GM10248 (cell line): ENCODE data around the gene LDLR.

Source experiments
- CTCF ChIA-PET: fragments of 300-600 bp; sonication (Branson Sonifier 250); formaldehyde crosslinking; extraction: SDS; loops from one replicate; lab custom pipeline; 2021; ENCODE audit warnings: antibody characterized with exemption; lab: Yijun Ruan, JAX
- POLR2A ChIA-PET: fragments of 350-650 bp; sonication (Branson Sonifier 250); formaldehyde crosslinking; extraction: SDS; loops from one replicate; lab custom pipeline; 2020; ENCODE audit warnings: antibody characterized with exemption; lab: Yijun Ruan, JAX
- DNase-seq: peaks from one replicate; pipeline ENCODE4 v3.0.0; 2012; ENCODE audit errors: extremely low spot score
- CTCF ChIP-seq: IDR thresholded peaks from 2 replicates; pipeline ENCODE4 v1.5.1; 2012; ENCODE audit warnings: mild to moderate bottlenecking, low read depth; ENCODE audit errors: extremely low read depth, missing control alignments, control extremely low read depth

LDLR gene

GRCh38 chr19:11047866-11048265 lies 41.4 kb upstream of the LDLR start:
- POLR2A ChIA-PET, result no interaction called here
- no peak for TF ChIP-seq CTCF
- no peak for DNase-seq
- CTCF ChIA-PET, result interaction anchor here (1.5 to 2.1 kb wide), 2 partner anchors 12 to 79 kb away, joined by 3 to 13 read pairs; no protein-coding TSS in a partner anchor

DNA sequence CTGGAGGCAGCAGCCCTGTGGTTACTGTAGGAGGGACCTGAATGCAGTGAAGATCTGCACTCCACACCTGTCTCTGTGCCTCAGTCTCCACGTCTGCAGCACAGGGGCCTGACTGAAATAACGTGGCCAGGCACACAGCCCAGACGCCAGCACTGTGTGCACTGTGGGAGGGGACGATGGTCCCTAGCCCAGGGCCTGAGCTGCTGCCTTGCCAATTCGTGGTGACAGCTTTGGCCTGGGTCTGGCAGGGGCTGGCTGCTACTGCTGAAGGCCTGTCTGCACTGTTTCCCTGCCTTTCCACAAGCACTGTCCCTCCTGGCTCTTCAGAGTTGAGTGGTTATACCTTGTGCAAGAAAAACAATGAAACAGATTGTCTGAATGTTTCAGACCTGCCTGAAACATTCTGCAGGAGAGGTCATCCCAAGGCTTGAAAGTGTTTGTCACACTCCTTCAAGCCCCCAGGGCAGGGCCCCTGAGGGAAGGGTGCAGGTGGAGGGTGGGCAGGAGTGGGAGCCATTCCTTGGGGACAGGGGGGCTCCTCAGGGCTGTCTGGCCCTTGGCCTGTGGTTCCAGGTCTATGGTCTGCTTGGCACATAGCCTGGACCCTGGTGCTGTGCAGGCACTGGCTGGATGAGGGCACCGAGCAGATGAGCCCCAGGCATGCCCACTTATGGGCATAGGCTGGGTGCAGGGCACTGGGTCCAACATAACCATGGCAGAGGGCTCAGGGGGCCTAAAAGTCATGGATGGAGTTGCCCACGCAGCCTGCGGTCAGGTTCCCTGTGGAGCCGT lies 38.7 kb upstream of the LDLR start:
- DNase-seq, result no peak
- no peak for TF ChIP-seq CTCF
- POLR2A ChIA-PET, result interaction anchor here (0.6 kb wide), 1 partner anchor 73 kb away, joined by 5 read pairs; no protein-coding TSS in a partner anchor
- CTCF ChIA-PET, result interaction anchor here (0.8 to 1.3 kb wide), 2 partner anchors 15 to 16 kb away, joined by 3 to 5 read pairs; no protein-coding TSS in a partner anchor

DNA sequence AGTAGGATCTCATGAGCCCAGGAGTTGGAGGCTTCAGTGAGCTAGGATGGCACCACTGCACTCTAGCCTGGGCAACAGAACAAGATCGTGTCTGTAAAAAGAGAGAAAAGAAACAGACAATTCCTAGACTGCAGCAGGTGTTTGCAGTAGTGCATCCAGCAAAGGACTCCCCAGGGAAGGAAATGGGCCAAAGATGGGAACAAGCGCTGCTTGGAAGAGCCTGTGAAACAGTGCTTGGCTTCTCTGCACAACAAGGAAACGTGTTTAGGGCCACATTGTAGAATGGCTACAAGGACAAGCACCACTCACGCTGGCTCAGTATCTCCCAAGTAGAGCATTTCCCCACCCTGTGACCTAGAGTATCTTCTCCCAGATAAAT lies 35.5 kb upstream of the LDLR start:
- ChIA-PET POLR2A (no interaction called here), CTCF (no interaction called here)
- TF ChIP-seq CTCF, result no peak
- DNase-seq, result no peak

DNA sequence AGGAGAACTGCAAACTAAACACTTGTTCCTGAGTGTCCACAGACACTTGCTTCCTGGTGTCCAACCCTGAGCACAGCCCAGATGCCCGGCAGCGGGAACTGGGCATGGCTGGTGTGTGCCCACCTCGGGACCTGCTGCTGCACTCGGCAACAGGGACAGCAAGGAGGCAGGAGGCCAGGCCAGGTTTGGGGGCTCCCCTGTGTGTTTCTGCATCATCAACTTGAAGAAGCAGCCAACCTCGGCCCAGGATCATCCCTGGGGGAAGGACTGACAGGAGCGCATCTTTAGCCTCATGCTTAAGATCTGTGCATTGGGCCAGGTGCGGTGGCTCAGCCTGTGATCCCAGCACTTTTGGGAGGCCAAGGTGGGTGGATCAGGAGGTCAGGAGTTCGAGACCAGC lies 35.1 kb upstream of the LDLR start:
- no peak for DNase-seq
- no peak for TF ChIP-seq CTCF
- POLR2A ChIA-PET, result no interaction called here
- CTCF ChIA-PET, result no interaction called here

DNA sequence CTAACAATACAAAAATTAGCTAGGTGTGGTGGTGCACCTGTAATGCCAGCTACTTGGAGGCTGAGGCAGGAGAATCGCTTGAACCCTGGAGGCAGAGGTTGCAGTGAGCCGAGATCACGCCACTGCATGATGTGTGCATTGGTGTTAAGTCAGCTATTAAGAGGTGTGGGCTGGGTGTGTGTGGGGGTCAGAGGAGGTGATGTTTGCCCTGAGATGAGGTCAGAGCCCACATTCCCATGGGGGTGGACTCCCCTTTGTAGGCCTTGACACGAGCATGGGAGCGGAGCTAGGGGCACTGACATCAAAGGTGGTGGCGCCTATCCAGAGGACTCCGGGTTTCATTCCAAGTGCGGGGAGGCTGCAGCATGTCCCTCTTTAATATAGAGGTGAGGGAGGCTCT lies 34.6 kb upstream of the LDLR start:
- POLR2A ChIA-PET, result no interaction called here
- no peak for TF ChIP-seq CTCF
- CTCF ChIA-PET, result no interaction called here
- no peak for DNase-seq

GRCh38 chr19:11058246-11059030 lies 30.8 kb upstream of the LDLR start:
- DNase-seq, result no peak
- POLR2A ChIA-PET, result no interaction called here
- no peak for TF ChIP-seq CTCF
- CTCF ChIA-PET, result interaction anchor here (1.4 to 1.6 kb wide), 2 partner anchors 23 to 116 kb away, joined by 3 to 4 read pairs; no protein-coding TSS in a partner anchor
